GM12878 (cell line): ENCODE results near the gene UVRAG. TPM values are rescaled to one million over a fixed set of nuclear protein-coding genes. Genes with fewer than 3 reads are reported as not detected.
A peak's percentile ranks its signal among the peaks of the same experiment; 100 is the strongest.

Source experiments
- ATAC-seq: fragments of 200-7000 bp; cut with Tn5 transposase; 3 replicates; pipeline ENCODE4 v1.9.1; 2020; ENCODE audit warnings: mild to moderate bottlenecking, moderate library complexity
- BruUV-seq: library from RNA; stranded (reverse); fragments of 400-500 nt; replicated peaks from 2 replicates; lab custom pipeline; 2021; lab: Mats Ljungman, UMichigan
- CTCF ChIA-PET: fragments of 300-600 bp; sonication (Branson Sonifier 250); formaldehyde crosslinking; extraction: SDS; loops from one replicate; lab custom pipeline; 2021; ENCODE audit warnings: inconsistent platforms; lab: Yijun Ruan, JAX
- POLR2A ChIA-PET: fragments of 350-600 bp; formaldehyde crosslinking; extraction: SDS; loops from one replicate; lab custom pipeline; 2021; ENCODE audit warnings: inconsistent platforms; lab: Charles Lee
- RAD21 ChIA-PET: fragments of 300-600 bp; sonication (Branson Sonifier 250); formaldehyde crosslinking; loops from one replicate; lab custom pipeline; 2023; ENCODE audit warnings: antibody characterized with exemption; ENCODE audit not compliant: unreplicated experiment; lab: Charles Lee
- SMC1A ChIA-PET: fragments of 300-600 bp; sonication (Branson Sonifier 250); formaldehyde crosslinking; loops from one replicate; lab custom pipeline; 2023; ENCODE audit not compliant: unreplicated experiment, uncharacterized antibody; lab: Charles Lee
- DNase-seq: peaks from one replicate; pipeline ENCODE4 v3.0.0-alpha.2; 2011; ENCODE audit warnings: low read depth, low spot score
- FAIRE-seq: peaks from 3 replicates; lab custom pipeline; 2011; peaks lifted over from hg19 to GRCh38; lab: Jason Lieb, UNC
- H2AFZ ChIP-seq: 2 replicates; pipeline ENCODE4 v1.6.0; 2011; ENCODE audit warnings: low read depth, low read length, control low read depth; ENCODE audit not compliant: control insufficient read depth
- H3K27ac ChIP-seq: 2 replicates; pipeline ENCODE4 v1.5.1; 2011; ENCODE audit warnings: control low read depth; ENCODE audit not compliant: control insufficient read depth, insufficient read depth
- H3K27me3 ChIP-seq, 2 experiments: replicated peaks in 1 of 2; 2 replicates each; pipeline versions ENCODE4 v1.6.0 to v1.6.1; 2011; ENCODE audit warnings: low read length in 1 of 2; ENCODE audit not compliant: control insufficient read depth in 2 of 2, insufficient read depth in 2 of 2
- H3K36me3 ChIP-seq, 2 experiments: 2 replicates each; pipeline ENCODE4 v1.5.1; 2011; ENCODE audit warnings: low read length in 1 of 2; ENCODE audit not compliant: control insufficient read depth in 2 of 2, insufficient read depth in 2 of 2
- H3K4me1 ChIP-seq: 2 replicates; pipeline ENCODE4 v1.6.1; 2011; ENCODE audit warnings: mild to moderate bottlenecking, low read length, moderate library complexity, mixed read lengths; ENCODE audit not compliant: control insufficient read depth, insufficient read depth
- H3K4me2 ChIP-seq: 2 replicates; pipeline ENCODE4 v1.6.0; 2011; ENCODE audit warnings: control low read depth; ENCODE audit not compliant: control insufficient read depth, insufficient read depth
- H3K4me3 ChIP-seq: fragments of 200-600 bp; sonication (generic); 2 replicates; pipeline ENCODE4 v1.5.1; 2016
- H3K79me2 ChIP-seq: 2 replicates; pipeline ENCODE4 v1.6.0; 2011; ENCODE audit warnings: low read length; ENCODE audit not compliant: control insufficient read depth, insufficient read depth
- H3K9ac ChIP-seq: 2 replicates; pipeline ENCODE4 v1.8.0; 2011; ENCODE audit warnings: low read length, control low read depth, mixed read lengths; ENCODE audit not compliant: control insufficient read depth, insufficient read depth
- H3K9me3 ChIP-seq: replicated peaks from 3 replicates; pipeline ENCODE4 v1.5.1; 2011; ENCODE audit warnings: mild to moderate bottlenecking, low read length; ENCODE audit not compliant: control insufficient read depth, insufficient read depth
- H4K20me1 ChIP-seq: 2 replicates; pipeline ENCODE4 v1.6.0; 2011; ENCODE audit not compliant: control insufficient read depth, insufficient read depth
- ATF3 ChIP-seq: IDR thresholded peaks from 2 replicates; pipeline ENCODE4 v1.6.1; 2011; ENCODE audit warnings: low read depth, mild to moderate bottlenecking, low read length, moderate library complexity, borderline replicate concordance; ENCODE audit errors: extremely low read depth
- BACH1 ChIP-seq: fragments of 450-650 bp; IDR thresholded peaks from 2 replicates; pipeline ENCODE4 v1.6.1; 2017; ENCODE audit warnings: mild to moderate bottlenecking, borderline replicate concordance
- CBX3 ChIP-seq: fragments of 200-600 bp; sonication (generic); IDR thresholded peaks from 2 replicates; pipeline ENCODE4 v1.6.1; 2016; ENCODE audit warnings: low read depth, borderline replicate concordance
- CEBPB ChIP-seq, 2 experiments: fragments of 150-350 bp in 1 of 2; IDR thresholded peaks; 2 replicates each; pipeline ENCODE4 v1.6.1; 2012 to 2014; ENCODE audit warnings: low read depth in 2 of 2, low read length in 2 of 2, borderline replicate concordance in 1 of 2, inconsistent platforms in 1 of 2
- E2F4 ChIP-seq: IDR thresholded peaks from 2 replicates; pipeline ENCODE4 v1.6.1; 2012; ENCODE audit warnings: low read depth, low read length, improper control_type of control experiment
- ETV6 ChIP-seq, 2 experiments: fragments of 450-650 bp in 1 of 2; IDR thresholded peaks in 1 of 2; conservative IDR thresholded peaks in 1 of 2; 2 replicates each; pipeline ENCODE4 v1.6.1; 2014; ENCODE audit warnings: antibody characterized with exemption in 1 of 2, borderline replicate concordance in 1 of 2, low read depth in 1 of 2, mild to moderate bottlenecking in 1 of 2, moderate library complexity in 1 of 2
- HDAC2 ChIP-seq: fragments of 200-600 bp; sonication (generic); IDR thresholded peaks from 2 replicates; pipeline ENCODE4 v1.6.1; 2017
- LARP7 ChIP-seq: fragments of 450-650 bp; IDR thresholded peaks from 2 replicates; pipeline ENCODE4 v1.6.1; 2017; ENCODE audit warnings: mild to moderate bottlenecking
- NR2C1 ChIP-seq: fragments of 450-650 bp; IDR thresholded peaks from 2 replicates; pipeline ENCODE4 v1.6.1; 2017; ENCODE audit warnings: antibody characterized with exemption, mild to moderate bottlenecking, moderate library complexity
- POLR2AphosphoS5 ChIP-seq: IDR thresholded peaks from 2 replicates; pipeline ENCODE4 v1.6.1; 2011; ENCODE audit warnings: mild to moderate bottlenecking, low read length, inconsistent platforms
- SIN3A ChIP-seq: IDR thresholded peaks from 2 replicates; pipeline ENCODE4 v1.6.1; 2012; ENCODE audit warnings: low read depth, low read length, improper control_type of control experiment
- SMC3 ChIP-seq: IDR thresholded peaks from 2 replicates; pipeline ENCODE4 v1.6.1; 2011; ENCODE audit warnings: low read length, improper control_type of control experiment, borderline replicate concordance
- STAT1 ChIP-seq: fragments of 450-650 bp; conservative IDR thresholded peaks from 2 replicates; pipeline ENCODE4 v1.6.1; 2014; ENCODE audit warnings: antibody characterized with exemption, mild to moderate bottlenecking
- TAF1 ChIP-seq: IDR thresholded peaks from 2 replicates; pipeline ENCODE4 v1.6.1; 2011; ENCODE audit warnings: mild to moderate bottlenecking, low read depth, low read length, borderline replicate concordance
- TARDBP ChIP-seq: IDR thresholded peaks from 2 replicates; pipeline ENCODE4 v1.6.1; 2016; ENCODE audit warnings: borderline replicate concordance
- ZSCAN29 ChIP-seq: fragments of 450-650 bp; IDR thresholded peaks from 2 replicates; pipeline ENCODE4 v1.6.1; 2017; ENCODE audit warnings: mild to moderate bottlenecking, moderate library complexity
- WGBS: methylation state at CpG from one replicate; pipeline ENCODE4 v1.1.6; 2016; ENCODE audit warnings: low lambda C conversion rate; ENCODE audit not compliant: insufficient replicate concordance, insufficient coverage; ENCODE audit errors: missing lambda C conversion rate; 5-methylcytosine and 5-hydroxymethylcytosine counted together
- in situ Hi-C: fragments of 300-500 bp; cut with MboI; formaldehyde crosslinking; loops from 9 replicates; pipeline ENCODE4 v1.14.3; 2018; ENCODE audit warnings: mixed read lengths
- intact Hi-C: fragments of 100-400 bp; cut with micrococcal nuclease; formaldehyde crosslinking; loops from one replicate; pipeline ENCODE4 v1.14.2; 2022; ENCODE audit not compliant: unreplicated experiment
- polyA plus RNA-seq, 11 experiments: library from polyadenylated mRNA; depleted of rRNA in 4 of 11; unstranded in 6 of 11; stranded (reverse) in 5 of 11; fragments of >200 nt; fragmentation: Nextera tagmentation in 4 of 11; fragmentation: Illumina TruSeq in 1 of 11; extraction: Ambion mirVana in 4 of 11; extraction: Trizol in 1 of 11; gene quantifications; 1 replicate in 1 of 11; 2 replicates in 10 of 11; pipeline versions ENCODE4 v1.2.1 to v1.2.3, GENCODE V29; 2011 to 2016; ENCODE audit warnings: inconsistent platforms in 2 of 11, missing spikeins in 2 of 11, low read depth in 1 of 11
- total RNA-seq, 4 experiments: library from RNA; depleted of rRNA in 3 of 4; stranded (reverse); fragments of >200 nt in 3 of 4; fragmentation: Illumina TruSeq in 1 of 4; extraction: Trizol in 1 of 4; gene quantifications; 2 replicates each; pipeline versions ENCODE4 v1.2.1 to v1.2.3, GENCODE V29; 2013 to 2021

UVRAG gene
- total and polyA plus RNA-seq, 10 of the 15 experiments (the other 5 are each of a cell fraction or from before 2014, with no cell fraction given), result 7.0 to 43.4 (median 37.0) TPM

GRCh38 chr11:76035020-76035419 is 220.0 kb downstream of the UVRAG start:
- ChIA-PET RAD21 (interaction anchor here (1.7 kb wide), 1 partner anchor 138 kb away, joined by 7 read pairs; no protein-coding TSS in a partner anchor), POLR2A (interaction anchor here (1.4 kb wide), 1 partner anchor 13 kb away, joined by 4 read pairs; no protein-coding TSS in a partner anchor), CTCF (interaction anchor here (0.8 to 1.3 kb wide), 2 partner anchors 9 to 117 kb away, joined by 3 to 5 read pairs; no protein-coding TSS in a partner anchor), SMC1A (interaction anchor here (1.3 to 1.8 kb wide), 5 partner anchors 9 to 211 kb away, joined by 3 to 8 read pairs (median 6); no protein-coding TSS in a partner anchor)
- ATAC-seq, result no peak
- intact Hi-C loops, result no loop called here
- H3K27me3 ChIP-seq, result no peaks in the 10 kb centered on the region
- no peak overlapping the region for H3K4me2 ChIP-seq
- H2AFZ ChIP-seq, result no peak overlapping the region
- H3K4me3 ChIP-seq, result no peak overlapping the region
- peak; percentile 71 for TF ChIP-seq BACH1
- no peak for TF ChIP-seq ATF3
- no peak for TF ChIP-seq TAF1
- H3K4me1 ChIP-seq, result peaks cover 5% of the 10 kb centered on the region; the same call in 1 of the 2 replicates
- no peaks in the 10 kb centered on the region; the same call in 2 of the 3 replicates for H3K9me3 ChIP-seq
- peak; percentile 64 for FAIRE-seq
- BruUV-seq, result no TSS peak
- 98% methylated on average over 2 of the region's 2 CpGs for WGBS
- in situ Hi-C loops, result no loop called here
- no peak for DNase-seq
- no peak overlapping the region for H3K27ac ChIP-seq
- H4K20me1 ChIP-seq, result no peaks in the 10 kb centered on the region
- peaks cover 0 to 19% of the 10 kb centered on the region in 2 experiments; a peak in 3 of 4 replicates for H3K36me3 ChIP-seq
- no peak overlapping the region for H3K9ac ChIP-seq
- H3K79me2 ChIP-seq, result no peaks in the 10 kb centered on the region

- Histone ChIP-seq H3K4me2 (no peak overlapping the region), H3K79me2 (no peaks in the 10 kb centered on the region), H4K20me1 (no peaks in the 10 kb centered on the region), H3K27me3 (no peaks in the 10 kb centered on the region), H2AFZ (no peak overlapping the region), H3K9me3 (no peaks in the 10 kb centered on the region; the same call in 2 of the 3 replicates), H3K27ac (no peak overlapping the region), H3K4me1 (peaks cover 2% of the 10 kb centered on the region; the same call in 1 of the 2 replicates), H3K4me3 (no peak overlapping the region), H3K9ac (no peak overlapping the region), H3K36me3 (peaks cover 2 to 8% of the 10 kb centered on the region in 2 experiments; a peak in 2 of 4 replicates)
- no peak for FAIRE-seq
- ChIA-PET CTCF (interaction anchor here (1.3 kb wide), 1 partner anchor 16 kb away, joined by 5 read pairs; no protein-coding TSS in a partner anchor), RAD21 (no interaction called here), SMC1A (interaction anchor here (1.7 to 2.3 kb wide), 2 partner anchors 10 to 51 kb away, joined by 4 to 7 read pairs; no protein-coding TSS in a partner anchor), POLR2A (interaction anchor here (0.5 kb wide), 1 partner anchor 53 kb away, joined by 3 read pairs; no protein-coding TSS in a partner anchor)
- BruUV-seq, result no TSS peak
- DNase-seq, result no peak
- no peak for ATAC-seq
- intact Hi-C loops (no loop called here), in situ Hi-C loops (no loop called here)
- no peak for TF ChIP-seq ZSCAN29
- no peak for TF ChIP-seq SMC3
- TF ChIP-seq E2F4, result no peak
- no peak for TF ChIP-seq LARP7
- no peak for TF ChIP-seq CEBPB (IDR thresholded peaks at IDR 0.05; ENCODE audit: borderline replicate concordance in 1 of 2, low read depth in 2 of 2, low read length in 2 of 2)
- no peak for TF ChIP-seq CBX3
- TF ChIP-seq HDAC2, result no peak
- TF ChIP-seq SIN3A, result no peak
- no peak for TF ChIP-seq POLR2AphosphoS5
- no peak for TF ChIP-seq TARDBP
- TF ChIP-seq STAT1, result no peak
- TF ChIP-seq NR2C1, result no peak
- TF ChIP-seq ETV6 (conservative IDR thresholded peaks at IDR 0.05 in 1 of 2, IDR thresholded peaks at IDR 0.05 in 1 of 2; ENCODE audit: borderline replicate concordance in 1 of 2, low read depth in 1 of 2), result no peak
Measured at GRCh38 chr11:76038608-76039007, 223.6 kb downstream of the UVRAG start.
